Amniotic stem cell (primary cell): ENCODE measurements around the gene GAD2.
"Not testable (repeated sequence)": the region's sequence is repeated elsewhere in the genome, so short reads cannot be mapped to it uniquely, and the experiment has no call there.

Source experiments
- DNase-seq: peaks from one replicate; lab custom pipeline; 2025; lab: John Stamatoyannopoulos, UW

GAD2 gene

GRCh38 chr10:26318672-26319071 lies 102.1 kb downstream of the GAD2 start:
- DNase-seq: no peak

DNA sequence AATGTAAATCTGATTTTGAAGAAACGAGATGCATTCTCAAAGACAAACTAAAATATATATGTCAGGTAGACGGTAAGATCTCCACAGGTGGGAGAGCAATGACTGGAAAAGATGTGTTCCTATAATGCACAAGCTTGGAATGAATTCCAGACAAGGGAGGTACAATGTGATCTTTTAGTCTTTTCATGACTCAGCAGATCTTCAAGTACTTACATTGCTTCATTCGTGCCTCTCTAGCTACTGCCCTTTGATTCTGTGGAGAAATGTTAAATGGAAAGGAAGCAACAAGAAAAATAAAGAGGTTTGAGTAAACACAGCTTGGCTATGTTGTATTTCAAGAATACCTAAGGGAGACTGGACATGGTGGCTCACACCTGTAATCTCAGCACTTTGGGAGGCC lies 106.6 kb downstream of the GAD2 start:
- DNase-seq: no peak

GRCh38 chr10:26326851-26327250 lies 110.3 kb downstream of the GAD2 start:
- DNase-seq: no peak

GRCh38 chr10:26327811-26328210 lies 111.2 kb downstream of the GAD2 start:
- no peak for DNase-seq

GRCh38 chr10:26331371-26331770 lies 114.8 kb downstream of the GAD2 start:
- DNase-seq: no peak

GRCh38 chr10:26334232-26334931 lies 117.8 kb downstream of the GAD2 start:
- DNase-seq: no peak

GRCh38 chr10:26334932-26335573 lies 118.5 kb downstream of the GAD2 start:
- DNase-seq: peak; percentile 6

DNA sequence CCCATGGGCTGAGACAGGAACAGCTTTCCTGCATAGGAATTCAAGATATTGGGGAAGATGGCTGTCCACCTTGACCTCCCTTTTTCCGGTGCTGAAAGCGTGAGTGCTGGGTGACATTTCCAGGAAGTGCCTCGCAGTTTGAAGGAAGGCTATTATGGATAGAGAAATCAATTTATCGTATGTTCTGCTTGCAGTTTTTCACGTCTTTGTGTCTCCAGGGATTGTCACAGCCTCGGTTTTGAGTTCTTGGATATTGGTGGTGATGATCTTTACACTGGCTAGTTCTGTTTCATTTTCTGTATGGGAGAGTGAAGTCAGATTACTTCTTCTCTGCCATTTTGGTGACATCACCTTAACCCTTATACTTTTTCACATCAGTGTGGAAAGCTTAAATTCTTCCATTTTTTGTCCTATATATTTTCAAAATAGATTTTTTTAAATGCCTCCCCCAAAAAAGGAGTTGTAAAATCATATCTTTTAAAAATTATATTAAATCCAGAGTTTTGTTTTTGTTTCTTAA lies 119.1 kb downstream of the GAD2 start:
- no peak for DNase-seq

DNA sequence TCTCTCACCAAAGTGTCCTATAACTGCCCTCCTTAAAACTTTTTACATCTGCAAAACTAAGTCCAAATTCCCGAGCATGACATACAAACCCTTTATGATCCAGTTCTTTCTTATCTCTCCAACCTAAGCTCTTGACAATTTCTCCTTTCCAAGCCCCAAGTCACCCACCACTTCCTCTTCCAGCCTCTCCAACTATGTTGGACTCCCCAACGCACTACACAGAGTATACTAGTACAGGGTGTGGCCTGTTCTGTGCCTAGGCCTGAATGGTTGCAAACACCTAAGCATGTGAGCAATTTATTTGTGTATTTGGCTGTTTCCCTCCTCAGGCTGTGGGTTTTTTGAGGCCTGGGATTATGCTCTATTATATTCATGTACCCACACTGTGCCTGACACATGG lies 120.4 kb downstream of the GAD2 start:
- no peak for DNase-seq

- no peak for DNase-seq
These were observed 125.1 kb downstream of the GAD2 start for GRCh38 chr10:26341701-26342100.

- DNase-seq: not testable (repeated sequence)
These were observed 132.3 kb downstream of the GAD2 start for GRCh38 chr10:26348821-26349417.
